Stimulated activated naive CD8-positive, alpha-beta T cell treated with anti-CD3 and anti-CD28 coated beads, Interleukin-15, amount 100 ng/mL, for 72 hours (primary cell): ENCODE results near the gene BRD7.

Experiments
- ATAC-seq: fragments of 150-1000 bp; cut with Tn5 transposase; 2 replicates; pipeline ENCODE4 v1.10.0; 2021; ENCODE audit warnings: mild to moderate bottlenecking, moderate library complexity
- DNase-seq, 2 donors: peaks; one replicate each; pipeline ENCODE4 v3.0.0; 2021 to 2022
- H3K27ac Mint-ChIP-seq, 2 donors: one replicate each; pipeline ENCODE4 v1.8.0; 2022; ENCODE audit warnings: mild to moderate bottlenecking in 2 of 2, mixed read lengths in 2 of 2, moderate library complexity in 2 of 2
- H3K27me3 Mint-ChIP-seq: one replicate; pipeline ENCODE4 v1.8.0; 2022; ENCODE audit warnings: mixed read lengths
- H3K4me1 Mint-ChIP-seq: one replicate; pipeline ENCODE4 v1.8.0; 2022; ENCODE audit warnings: mild to moderate bottlenecking, mixed read lengths
- H3K4me3 Mint-ChIP-seq, 2 donors: one replicate each; pipeline ENCODE4 v1.8.0; 2022; ENCODE audit warnings: mild to moderate bottlenecking in 2 of 2, mixed read lengths in 2 of 2, moderate library complexity in 1 of 2
- H3K9me3 Mint-ChIP-seq, 2 donors: one replicate each; pipeline ENCODE4 v1.8.0; 2022; ENCODE audit warnings: mixed read lengths in 2 of 2

BRD7 gene

DNA sequence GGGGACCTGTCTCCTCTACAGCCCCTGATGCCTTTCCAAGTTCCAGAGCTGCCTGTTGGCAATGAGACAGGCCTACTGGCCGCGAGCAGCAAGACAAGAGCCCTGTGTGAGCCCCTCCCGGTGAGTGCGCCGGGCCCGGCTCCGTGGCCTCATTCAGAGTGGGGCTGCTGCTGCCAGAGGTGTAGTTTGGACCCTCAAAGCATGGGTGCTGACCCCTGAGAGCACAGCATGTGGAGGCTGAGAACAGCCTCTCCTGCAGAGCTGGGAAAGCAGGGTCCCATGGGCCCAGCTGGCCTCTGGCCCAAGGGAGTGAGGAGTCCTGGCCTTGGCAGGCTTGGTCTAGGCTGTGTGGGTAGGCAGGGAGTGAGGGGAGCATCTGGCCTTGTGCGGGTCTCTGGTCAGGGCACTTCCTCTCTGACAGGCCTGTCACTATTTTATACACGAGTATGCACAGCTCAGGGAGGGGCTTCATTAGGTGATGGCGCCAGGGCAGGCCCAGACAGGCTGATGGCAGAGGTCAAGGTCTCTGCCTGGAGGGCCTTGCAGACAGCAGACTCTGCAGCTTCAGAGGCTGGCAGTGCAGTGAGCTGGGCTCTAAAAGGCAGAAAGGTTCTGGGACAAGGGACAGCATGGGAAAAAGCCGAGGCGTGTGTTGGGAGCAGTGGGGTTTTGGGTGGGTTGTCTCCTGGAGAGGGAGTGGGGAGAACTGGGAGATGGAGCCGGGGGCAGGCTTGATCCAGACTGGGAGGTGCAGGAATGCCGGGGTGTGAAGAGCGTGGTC is 59.1 kb downstream of the BRD7 start:
- ATAC-seq = peak; percentile 11
- H3K4me3 Mint-ChIP-seq = no peak overlapping the region
- DNase-seq = peak in 1 of 2 donors; percentile 8
- H3K27me3 Mint-ChIP-seq = no peaks in the 10 kb centered on the region
- peaks cover 31% of the 10 kb centered on the region for H3K4me1 Mint-ChIP-seq
- H3K9me3 Mint-ChIP-seq = no peaks in the 10 kb centered on the region
- peak overlapping the region; percentile 37 to 96 for H3K27ac Mint-ChIP-seq

DNA sequence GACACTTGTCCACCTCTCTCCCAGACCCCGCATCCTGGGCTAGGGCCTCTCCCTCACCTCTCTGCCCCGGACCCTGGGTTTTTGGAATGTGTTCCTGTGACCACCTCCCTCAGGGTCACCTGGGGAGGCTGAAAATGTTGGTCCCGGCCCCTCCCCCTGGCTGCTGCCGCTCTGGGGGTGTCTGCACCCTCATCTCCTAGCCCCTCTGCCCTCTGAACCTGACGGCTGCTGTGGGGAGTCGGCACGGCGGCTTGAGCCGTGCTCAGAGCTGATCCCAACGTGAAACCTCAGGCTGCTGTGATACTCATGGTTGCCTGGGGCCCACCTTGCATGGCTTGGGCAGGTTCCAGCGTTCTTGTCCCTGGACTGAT is 59.6 kb downstream of the BRD7 start:
- peak overlapping the region in 1 of 2 donors; percentile 96 for H3K27ac Mint-ChIP-seq

DNA sequence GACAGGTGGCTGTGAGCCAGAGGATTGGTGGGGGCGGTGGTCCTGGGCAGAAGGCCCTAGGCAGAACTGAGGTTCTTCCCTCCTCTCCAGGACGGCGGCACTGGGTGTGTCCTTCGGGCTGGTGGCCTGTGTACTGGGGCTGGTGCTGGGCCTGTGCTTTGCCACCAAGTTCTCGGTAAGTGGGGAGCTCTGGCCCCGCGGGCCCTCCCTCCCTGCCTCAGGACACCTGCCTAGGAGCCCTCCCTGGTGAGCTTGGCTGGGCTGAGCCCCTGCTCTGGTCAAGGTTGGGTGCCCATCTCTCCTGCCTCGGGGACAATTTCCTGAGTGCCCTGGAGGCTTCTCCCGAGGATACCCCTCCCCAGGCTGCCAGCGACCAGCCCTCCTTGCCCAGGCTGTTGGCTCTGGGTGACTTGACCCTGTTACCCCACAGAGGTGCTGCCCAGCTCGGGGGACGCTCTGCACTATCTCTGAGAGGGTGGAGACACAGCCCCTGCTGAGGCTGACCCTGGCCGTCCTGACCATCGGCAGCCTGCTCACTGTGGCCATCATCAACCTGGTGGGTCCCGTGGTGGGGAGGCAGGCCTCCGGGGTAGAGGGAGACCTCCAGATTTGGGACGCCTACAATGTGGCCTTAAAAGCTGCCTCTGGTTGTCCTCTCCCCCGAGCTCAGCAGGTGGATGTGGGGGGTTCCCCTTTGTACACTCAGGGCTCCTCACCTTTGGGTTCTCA is 60.4 kb downstream of the BRD7 start:
- ATAC-seq = no peak
- H3K27me3 Mint-ChIP-seq = no peaks in the 10 kb centered on the region
- peak overlapping the region in 1 of 2 donors; percentile 48 for H3K27ac Mint-ChIP-seq
- no peak for DNase-seq
- H3K4me1 Mint-ChIP-seq = peaks cover 25% of the 10 kb centered on the region
- H3K9me3 Mint-ChIP-seq = no peaks in the 10 kb centered on the region
- H3K4me3 Mint-ChIP-seq = no peak overlapping the region

More for the DNA sequence above, 59.6 kb downstream of the BRD7 start:
- DNase-seq = no peak
- Mint-ChIP-seq H3K27me3 (no peaks in the 10 kb centered on the region), H3K4me3 (no peak overlapping the region), H3K4me1 (peaks cover 31% of the 10 kb centered on the region), H3K9me3 (no peaks in the 10 kb centered on the region)
- no peak for ATAC-seq

DNA sequence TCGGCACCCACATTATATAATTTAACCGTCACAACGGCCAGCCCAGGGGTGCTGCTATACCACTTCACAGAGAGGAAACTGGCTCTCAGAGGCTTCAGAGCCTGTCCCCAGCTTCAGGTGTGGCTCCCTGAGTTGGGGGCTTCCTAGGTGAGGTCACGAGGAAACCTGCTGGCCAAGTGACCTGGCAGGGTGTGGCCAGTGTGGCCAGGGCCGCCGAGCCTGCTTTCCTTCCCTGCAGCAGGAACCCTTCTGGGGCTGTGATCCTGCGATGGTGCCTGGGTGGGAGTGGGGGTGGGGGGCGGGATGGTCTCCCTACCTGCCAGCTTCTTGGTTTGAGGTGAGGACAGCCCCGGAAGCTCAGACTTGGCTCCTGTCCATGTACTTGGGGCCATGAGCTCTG is 62.5 kb downstream of the BRD7 start:
- Mint-ChIP-seq H3K27ac (no peak overlapping the region), H3K27me3 (no peaks in the 10 kb centered on the region)

DNA sequence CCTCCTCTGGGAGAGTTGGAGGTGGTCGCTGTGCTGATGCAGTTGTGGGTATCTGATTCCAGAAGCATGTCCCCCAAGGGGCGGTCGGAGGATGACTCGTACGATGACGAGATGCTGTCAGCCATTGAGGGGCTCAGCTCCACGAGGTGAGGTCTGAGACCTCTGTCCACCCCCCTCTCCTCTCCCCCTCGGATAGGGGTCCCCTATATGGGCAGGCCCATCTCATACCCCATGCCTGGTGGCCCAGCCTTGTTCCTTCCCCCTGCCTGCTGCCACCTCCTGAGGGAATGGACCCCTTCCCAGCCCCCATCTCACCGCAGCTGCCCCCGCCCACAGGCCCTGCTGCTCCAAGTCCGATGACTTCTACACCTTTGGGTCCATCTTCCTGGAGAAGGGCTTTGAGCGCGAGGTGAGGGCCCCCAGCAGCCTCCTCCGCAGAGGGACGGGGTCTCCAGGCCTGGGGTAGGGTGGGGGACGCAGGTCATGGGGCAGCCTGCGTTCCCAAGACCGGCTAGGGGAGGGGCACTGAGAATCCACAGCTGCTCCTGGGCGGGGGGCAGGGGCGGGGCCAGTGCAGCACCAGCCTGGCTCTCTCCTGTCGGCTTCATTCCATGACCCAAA is 63.2 kb downstream of the BRD7 start:
- Mint-ChIP-seq H3K9me3 (no peaks in the 10 kb centered on the region), H3K27ac (peak overlapping the region in 1 of 2 donors; percentile 34), H3K4me1 (peaks cover 10% of the 10 kb centered on the region), H3K4me3 (no peak overlapping the region), H3K27me3 (no peaks in the 10 kb centered on the region)
- no peak for DNase-seq
- no peak for ATAC-seq

More for the DNA sequence above, 62.5 kb downstream of the BRD7 start:
- peaks cover 10% of the 10 kb centered on the region for H3K4me1 Mint-ChIP-seq
- no peaks in the 10 kb centered on the region for H3K9me3 Mint-ChIP-seq
- H3K4me3 Mint-ChIP-seq = no peak overlapping the region
- ATAC-seq = no peak
- no peak for DNase-seq

DNA sequence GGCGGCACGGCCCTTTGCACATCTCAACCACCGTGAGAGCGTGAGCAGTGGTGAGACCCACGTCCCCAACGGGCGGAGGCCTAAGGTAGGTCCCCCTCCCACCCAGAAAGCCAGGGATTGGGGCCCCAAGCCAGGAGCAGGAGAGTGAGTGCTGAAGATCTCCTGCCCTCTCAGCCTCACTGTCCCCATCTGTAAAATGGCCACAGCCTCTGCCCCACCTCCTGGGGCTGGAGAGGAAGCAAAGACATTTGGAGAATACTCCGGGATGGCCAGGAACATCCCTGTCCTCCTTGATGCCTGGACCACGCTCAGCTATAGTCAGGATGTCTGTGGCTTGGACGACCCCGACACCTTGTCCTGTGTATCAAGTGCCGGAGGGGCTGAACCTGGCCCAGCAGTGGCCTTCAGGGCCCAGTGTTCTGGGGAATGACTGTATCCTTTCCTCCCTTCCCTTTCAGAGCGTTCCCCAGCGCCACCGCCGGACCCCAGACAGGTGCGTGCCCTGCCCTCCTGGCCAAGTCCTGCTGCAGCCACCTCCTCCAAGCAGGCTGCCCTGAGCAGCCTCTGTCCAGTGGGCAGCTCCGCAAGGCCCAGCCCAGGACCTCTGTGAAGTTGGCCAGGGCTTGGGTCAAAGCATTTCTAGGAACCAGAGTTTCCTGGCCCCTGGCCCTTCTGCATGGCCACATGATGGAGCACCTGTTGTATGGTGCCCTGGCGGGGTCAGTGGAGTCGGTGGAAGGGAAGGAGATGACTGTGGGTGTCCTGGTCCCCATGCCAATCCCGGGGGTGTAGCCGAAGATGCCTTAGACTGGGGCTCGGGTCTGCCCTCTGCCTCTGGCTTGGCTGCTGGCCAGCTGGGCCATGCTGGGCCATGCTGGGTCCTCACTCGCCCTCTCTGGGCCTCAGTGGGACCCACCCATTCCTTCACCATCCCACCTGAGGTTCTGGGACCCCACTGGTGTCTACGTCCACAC is 64.0 kb downstream of the BRD7 start:
- Mint-ChIP-seq H3K4me3 (no peak overlapping the region), H3K27ac (no peak overlapping the region), H3K9me3 (no peaks in the 10 kb centered on the region), H3K4me1 (peaks cover 2% of the 10 kb centered on the region), H3K27me3 (no peaks in the 10 kb centered on the region)
- DNase-seq = no peak
- ATAC-seq = no peak

DNA sequence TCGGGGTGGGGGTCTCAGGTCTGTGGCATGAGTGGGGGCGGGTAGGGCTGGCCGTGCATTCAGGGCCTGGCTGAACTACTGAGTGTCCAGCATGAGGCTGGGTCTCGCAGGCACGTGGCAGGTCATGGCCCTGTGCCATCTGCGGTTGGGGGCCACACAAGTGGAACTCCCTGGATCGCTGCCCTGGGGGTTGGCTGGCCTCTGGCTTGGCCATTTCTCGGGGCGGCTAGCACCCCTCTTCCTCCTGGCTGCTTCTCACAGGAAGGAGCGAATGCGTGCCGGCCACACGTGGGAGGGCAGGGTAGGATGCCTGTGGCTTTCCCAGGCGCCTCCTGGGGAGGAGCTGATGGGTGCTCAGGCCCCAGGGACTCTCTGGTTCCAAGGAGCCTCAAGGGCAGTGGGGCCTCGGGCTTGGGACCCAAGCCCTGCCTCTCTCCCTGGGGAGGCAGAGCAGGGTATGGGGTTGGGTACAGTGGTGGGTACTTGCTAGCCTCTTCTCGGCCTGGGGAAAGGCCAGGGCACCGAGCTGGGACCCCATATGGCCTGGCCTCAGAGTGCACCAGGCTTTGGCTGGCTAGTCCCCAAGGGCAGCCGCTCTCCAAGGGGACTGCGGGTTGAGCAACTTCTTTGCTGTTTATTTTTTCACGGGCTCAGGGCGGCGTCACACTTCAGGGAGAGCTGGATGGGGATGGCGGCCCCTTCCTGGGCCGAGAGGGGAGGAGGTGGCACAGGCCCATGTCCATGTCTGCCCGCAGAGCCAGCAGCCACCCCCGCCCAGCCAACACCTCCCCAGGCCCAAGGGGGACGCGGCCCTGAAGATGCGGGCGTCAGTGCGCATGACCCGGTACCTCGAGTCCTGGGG is 65.0 kb downstream of the BRD7 start:
- ATAC-seq = peak; percentile 16
- Mint-ChIP-seq H3K27me3 (no peaks in the 10 kb centered on the region), H3K4me1 (no peaks in the 10 kb centered on the region), H3K4me3 (no peak overlapping the region), H3K9me3 (no peaks in the 10 kb centered on the region), H3K27ac (peak overlapping the region in 1 of 2 donors; percentile 67)
- DNase-seq = no peak

DNA sequence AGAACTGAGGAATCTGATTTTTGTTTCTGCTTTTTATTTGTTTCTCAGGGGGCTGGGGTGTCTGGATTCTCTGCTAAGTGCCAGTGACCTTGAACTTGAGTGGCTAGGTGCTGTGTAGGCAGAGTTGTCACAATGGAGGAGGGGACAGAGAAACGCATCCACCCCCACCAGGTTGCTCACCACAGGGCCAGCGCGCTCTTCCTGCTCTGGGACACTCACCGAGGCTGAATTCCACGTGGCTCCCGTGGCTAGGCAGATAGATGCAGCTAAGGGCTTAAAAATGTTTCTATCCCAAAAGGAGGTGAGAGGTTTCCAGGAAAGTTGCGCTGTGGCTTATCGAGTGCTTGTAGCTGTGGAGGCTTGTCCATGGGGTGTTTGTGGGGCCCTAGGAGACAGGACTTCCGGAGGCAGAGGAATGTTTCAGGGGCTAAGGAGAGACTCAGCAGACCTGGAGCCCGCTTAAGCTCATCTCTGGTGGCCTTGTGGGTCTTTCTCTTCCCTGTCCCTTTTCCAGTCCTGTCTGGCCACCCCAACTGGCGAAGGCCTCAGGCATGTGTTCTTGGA is 65.7 kb downstream of the BRD7 start:
- peak overlapping the region; percentile 33 to 67 for H3K27ac Mint-ChIP-seq
- no peak for ATAC-seq
- H3K9me3 Mint-ChIP-seq = no peaks in the 10 kb centered on the region
- no peaks in the 10 kb centered on the region for H3K27me3 Mint-ChIP-seq
- no peak for DNase-seq
- H3K4me1 Mint-ChIP-seq = no peaks in the 10 kb centered on the region
- no peak overlapping the region for H3K4me3 Mint-ChIP-seq

DNA sequence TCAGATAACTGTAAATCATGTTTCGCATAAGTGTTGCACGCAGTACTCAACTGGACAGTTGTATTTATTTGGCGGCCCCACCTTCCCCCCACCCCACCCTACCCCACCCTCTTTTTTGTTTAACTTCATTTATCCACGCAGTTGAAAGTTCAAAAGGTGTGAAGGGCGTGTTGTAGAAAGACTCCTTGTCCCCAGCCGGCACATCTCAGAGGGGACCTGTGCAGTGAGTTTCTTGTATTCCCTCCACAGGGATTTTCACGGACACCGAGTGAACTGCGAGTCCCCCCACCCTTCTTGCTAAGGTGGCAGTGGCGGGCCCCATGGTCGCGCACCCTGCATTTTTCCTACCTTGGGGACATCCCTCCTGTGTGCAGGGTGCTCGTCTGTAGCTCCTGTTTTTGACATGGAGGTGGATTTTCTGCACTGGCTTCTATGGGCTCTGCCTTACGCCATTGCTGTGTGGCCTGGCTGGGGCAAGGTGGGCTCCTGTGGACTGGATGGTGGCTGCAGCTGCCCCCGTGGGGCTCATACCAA is 66.2 kb downstream of the BRD7 start:
- DNase-seq (no peak), ATAC-seq (no peak)
- Mint-ChIP-seq H3K9me3 (no peaks in the 10 kb centered on the region), H3K4me1 (no peaks in the 10 kb centered on the region), H3K27ac (peak overlapping the region in 1 of 2 donors; percentile 33), H3K27me3 (no peaks in the 10 kb centered on the region), H3K4me3 (no peak overlapping the region)

DNA sequence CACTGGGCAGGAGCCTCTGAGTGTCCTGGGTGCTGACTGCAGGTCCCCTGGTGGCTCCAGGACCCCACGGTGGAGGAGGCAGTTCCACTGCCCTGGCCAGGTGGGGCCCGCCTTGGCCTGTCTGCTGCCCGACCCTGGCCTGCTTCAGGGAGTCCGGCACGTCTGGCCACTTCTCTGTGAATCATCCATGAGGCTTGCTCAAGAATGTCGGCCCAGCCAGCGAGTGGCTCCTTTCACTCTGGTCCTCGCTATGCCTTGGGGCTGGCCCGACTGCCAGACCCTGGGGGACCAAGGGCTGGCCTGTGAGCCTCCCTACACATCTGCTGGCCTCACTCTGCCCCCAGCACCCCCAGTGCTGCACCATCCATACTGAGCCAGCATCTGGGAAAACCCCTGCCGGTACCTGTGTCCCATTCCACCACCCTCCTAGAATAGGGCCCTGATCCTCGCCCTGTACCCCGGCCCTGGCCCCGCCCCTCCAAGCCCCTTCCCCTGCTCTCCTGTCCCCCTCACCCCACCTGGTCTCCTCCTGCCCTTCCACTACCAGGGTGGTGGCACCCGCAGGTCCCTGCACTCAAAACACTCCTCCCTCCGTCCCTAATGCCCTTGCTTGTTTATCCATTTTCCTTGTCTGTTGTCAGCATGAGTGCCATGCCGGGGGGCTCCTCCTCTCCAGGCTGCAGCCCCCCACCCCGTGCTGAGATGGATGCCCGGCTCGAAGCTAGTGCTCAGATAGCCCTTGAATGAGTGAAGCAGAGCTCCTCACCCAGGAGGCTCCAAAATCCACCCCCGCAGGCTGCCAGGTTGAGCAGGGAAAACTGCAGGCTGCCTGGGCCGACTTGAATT is 66.9 kb downstream of the BRD7 start:
- Mint-ChIP-seq H3K9me3 (no peaks in the 10 kb centered on the region), H3K27me3 (no peaks in the 10 kb centered on the region), H3K4me1 (no peaks in the 10 kb centered on the region), H3K4me3 (no peak overlapping the region), H3K27ac (peak overlapping the region in 1 of 2 donors; percentile 19)
- ATAC-seq (peak; percentile 15), DNase-seq (no peak)

DNA sequence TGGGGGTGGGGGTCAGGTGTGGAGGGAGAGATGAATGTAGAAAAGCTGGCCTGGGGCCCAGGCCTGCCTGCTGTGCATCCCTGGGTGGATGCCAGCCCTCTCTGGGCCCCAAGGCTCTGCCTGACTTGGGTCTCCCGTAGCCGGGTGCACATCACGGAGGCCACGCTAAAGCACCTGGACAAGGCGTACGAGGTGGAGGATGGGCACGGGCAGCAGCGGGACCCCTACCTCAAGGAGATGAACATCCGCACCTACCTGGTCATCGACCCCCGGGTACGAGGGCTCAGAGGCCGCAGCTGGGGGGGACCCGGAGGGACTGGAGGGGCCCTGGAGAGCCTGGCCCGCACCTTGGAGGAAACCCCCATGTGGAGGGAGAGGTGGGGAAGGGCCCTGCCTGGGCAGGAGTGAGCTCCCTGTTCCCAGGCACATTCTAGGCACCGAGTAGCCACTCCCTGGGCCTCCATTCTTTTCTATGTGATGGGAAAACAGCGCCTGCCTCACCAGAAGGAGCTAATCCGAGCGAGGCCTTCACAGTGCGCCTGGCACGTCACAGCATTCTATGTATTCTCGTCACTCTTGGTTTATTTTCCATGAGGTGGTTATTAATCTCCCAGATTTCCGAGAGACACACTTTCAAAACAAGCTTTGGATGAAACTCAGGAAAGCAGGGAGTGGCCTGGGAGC is 67.7 kb downstream of the BRD7 start:
- no peaks in the 10 kb centered on the region for H3K4me1 Mint-ChIP-seq
- ATAC-seq (peak; percentile 22), DNase-seq (no peak)
- H3K4me3 Mint-ChIP-seq = no peak overlapping the region
- peak overlapping the region in 1 of 2 donors; percentile 19 for H3K27ac Mint-ChIP-seq
- no peaks in the 10 kb centered on the region for H3K27me3 Mint-ChIP-seq
- no peaks in the 10 kb centered on the region for H3K9me3 Mint-ChIP-seq

DNA sequence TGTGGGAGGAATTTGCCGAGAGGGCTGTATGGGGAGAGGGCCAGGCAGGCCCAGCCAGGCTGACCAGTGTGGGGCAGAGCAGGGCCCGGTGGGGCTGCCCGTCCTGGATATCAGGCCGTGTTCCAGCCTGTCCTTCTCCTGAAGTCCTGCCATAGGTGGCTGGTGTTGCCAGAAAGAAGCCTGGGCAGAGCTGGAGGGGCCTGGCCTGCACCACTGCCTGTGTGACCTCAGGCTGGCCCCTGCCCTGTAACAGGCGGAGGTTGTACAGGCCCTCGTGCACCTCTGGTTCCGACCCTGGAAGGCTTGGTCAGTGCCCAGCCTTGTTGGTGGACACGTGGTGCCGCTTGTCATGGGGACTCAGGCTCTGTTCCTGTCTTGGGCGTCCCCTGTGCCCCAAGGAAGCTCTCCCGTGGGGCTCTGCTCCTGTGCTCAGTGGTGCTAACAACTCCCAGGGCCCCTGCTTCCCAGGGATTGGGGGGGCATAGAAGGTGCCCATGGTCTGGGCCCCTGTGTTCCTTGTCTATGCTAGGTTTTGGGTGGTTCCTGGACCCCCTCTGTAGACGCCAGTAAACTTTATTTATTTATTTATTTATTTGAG is 69.2 kb downstream of the BRD7 start:
- Mint-ChIP-seq H3K4me1 (no peaks in the 10 kb centered on the region), H3K27ac (no peak overlapping the region), H3K9me3 (no peaks in the 10 kb centered on the region), H3K4me3 (no peak overlapping the region), H3K27me3 (no peaks in the 10 kb centered on the region)
- DNase-seq = no peak
- no peak for ATAC-seq
